HEK293 (cell line): ENCODE data around the gene PGAP1.
A peak's percentile ranks its signal among the peaks of the same experiment; 100 is the strongest.

Source experiments
- BCL11A ChIP-seq: fragments of 450-650 bp; formaldehyde crosslinking; IDR thresholded peaks from 2 replicates; pipeline ENCODE4 v1.5.1; 2016; ENCODE audit warnings: low read depth, missing biosample characterization, missing genetic modification characterization
- BCL11B ChIP-seq: fragments of 450-650 bp; formaldehyde crosslinking; IDR thresholded peaks from 2 replicates; pipeline ENCODE4 v1.5.1; 2016; ENCODE audit warnings: low read depth, missing biosample characterization, missing genetic modification characterization
- EGR2 ChIP-seq: fragments of 450-650 bp; formaldehyde crosslinking; IDR thresholded peaks from 2 replicates; pipeline ENCODE4 v1.5.1; 2016; ENCODE audit warnings: low read depth, missing biosample characterization, missing genetic modification characterization
- GLIS1 ChIP-seq: fragments of 450-650 bp; formaldehyde crosslinking; IDR thresholded peaks from 2 replicates; pipeline ENCODE4 v1.5.1; 2016; ENCODE audit warnings: missing biosample characterization, missing genetic modification characterization
- GLIS2 ChIP-seq: fragments of 450-650 bp; formaldehyde crosslinking; IDR thresholded peaks from 2 replicates; pipeline ENCODE4 v1.5.1; 2016; ENCODE audit warnings: missing biosample characterization, missing genetic modification characterization
- KLF1 ChIP-seq: fragments of 450-650 bp; formaldehyde crosslinking; IDR thresholded peaks from 2 replicates; pipeline ENCODE4 v1.5.1; 2016; ENCODE audit warnings: missing biosample characterization, missing genetic modification characterization
- KLF17 ChIP-seq: fragments of 450-650 bp; formaldehyde crosslinking; IDR thresholded peaks from 2 replicates; pipeline ENCODE4 v1.5.1; 2016; ENCODE audit warnings: missing biosample characterization, missing genetic modification characterization
- KLF7 ChIP-seq: fragments of 450-650 bp; formaldehyde crosslinking; IDR thresholded peaks from 2 replicates; pipeline ENCODE4 v1.5.1; 2016; ENCODE audit warnings: missing biosample characterization, missing genetic modification characterization, borderline replicate concordance
- KLF8 ChIP-seq: fragments of 450-650 bp; formaldehyde crosslinking; IDR thresholded peaks from 2 replicates; pipeline ENCODE4 v1.5.1; 2016; ENCODE audit warnings: missing biosample characterization, missing genetic modification characterization
- SALL2 ChIP-seq: fragments of 450-650 bp; formaldehyde crosslinking; IDR thresholded peaks from 2 replicates; pipeline ENCODE4 v1.5.0; 2017; ENCODE audit warnings: missing biosample characterization, mild to moderate bottlenecking, missing genetic modification characterization, borderline replicate concordance
- SP3 ChIP-seq: fragments of 450-650 bp; formaldehyde crosslinking; IDR thresholded peaks from 2 replicates; pipeline ENCODE4 v1.5.1; 2016; ENCODE audit warnings: missing biosample characterization, missing genetic modification characterization
- ZBTB20 ChIP-seq: fragments of 450-650 bp; formaldehyde crosslinking; IDR thresholded peaks from 2 replicates; pipeline ENCODE4 v1.5.1; 2016; ENCODE audit warnings: missing biosample characterization, missing genetic modification characterization
- ZNF114 ChIP-seq: fragments of 450-650 bp; formaldehyde crosslinking; IDR thresholded peaks from 2 replicates; pipeline ENCODE4 v1.5.0; 2017; ENCODE audit warnings: missing biosample characterization, missing genetic modification characterization
- ZNF121 ChIP-seq: fragments of 450-650 bp; formaldehyde crosslinking; IDR thresholded peaks from 2 replicates; pipeline ENCODE4 v1.5.1; 2016; ENCODE audit warnings: missing biosample characterization, missing genetic modification characterization
- ZNF214 ChIP-seq: fragments of 450-650 bp; formaldehyde crosslinking; IDR thresholded peaks from 2 replicates; pipeline ENCODE4 v1.5.1; 2017; ENCODE audit warnings: missing biosample characterization, mild to moderate bottlenecking, missing genetic modification characterization, borderline replicate concordance
- ZNF239 ChIP-seq: fragments of 450-650 bp; formaldehyde crosslinking; IDR thresholded peaks from 2 replicates; pipeline ENCODE4 v1.5.1; 2016; ENCODE audit warnings: missing biosample characterization, missing genetic modification characterization
- ZNF311 ChIP-seq: fragments of 450-650 bp; formaldehyde crosslinking; IDR thresholded peaks from 2 replicates; pipeline ENCODE4 v1.5.1; 2017; ENCODE audit warnings: missing biosample characterization, missing genetic modification characterization, borderline replicate concordance
- ZNF335 ChIP-seq: fragments of 450-650 bp; formaldehyde crosslinking; conservative IDR thresholded peaks from 2 replicates; pipeline ENCODE4 v1.5.1; 2016; ENCODE audit warnings: missing biosample characterization, missing genetic modification characterization
- ZNF341 ChIP-seq: fragments of 450-650 bp; formaldehyde crosslinking; IDR thresholded peaks from 2 replicates; pipeline ENCODE4; 2016; ENCODE audit warnings: low read depth, missing biosample characterization, missing genetic modification characterization
- ZNF366 ChIP-seq: fragments of 450-650 bp; formaldehyde crosslinking; conservative IDR thresholded peaks from 2 replicates; pipeline ENCODE4 v1.5.1; 2016; ENCODE audit warnings: missing biosample characterization, missing genetic modification characterization
- ZNF404 ChIP-seq: fragments of 450-650 bp; formaldehyde crosslinking; IDR thresholded peaks from 2 replicates; pipeline ENCODE4 v1.5.1; 2017; ENCODE audit warnings: missing biosample characterization, missing genetic modification characterization
- ZNF529 ChIP-seq: fragments of 450-650 bp; formaldehyde crosslinking; IDR thresholded peaks from 2 replicates; pipeline ENCODE4 v1.5.1; 2017; ENCODE audit warnings: missing genetic modification characterization, missing biosample characterization; ENCODE audit not compliant: insufficient replicate concordance
- ZNF530 ChIP-seq: fragments of 450-650 bp; formaldehyde crosslinking; IDR thresholded peaks from 2 replicates; pipeline ENCODE4 v1.5.1; 2016; ENCODE audit warnings: low read depth, missing biosample characterization, missing genetic modification characterization
- ZNF548 ChIP-seq: fragments of 450-650 bp; formaldehyde crosslinking; IDR thresholded peaks from 2 replicates; pipeline ENCODE4 v1.5.1; 2016; ENCODE audit warnings: missing biosample characterization, missing genetic modification characterization
- ZNF629 ChIP-seq: fragments of 450-650 bp; formaldehyde crosslinking; IDR thresholded peaks from 2 replicates; pipeline ENCODE4 v1.5.1; 2017; ENCODE audit warnings: missing biosample characterization, missing genetic modification characterization
- ZNF654 ChIP-seq: fragments of 450-650 bp; formaldehyde crosslinking; IDR thresholded peaks from 2 replicates; pipeline ENCODE4 v1.5.1; 2016; ENCODE audit warnings: low read depth, missing biosample characterization, missing genetic modification characterization
- ZNF658 ChIP-seq: fragments of 450-650 bp; formaldehyde crosslinking; IDR thresholded peaks from 2 replicates; pipeline ENCODE4; 2016; ENCODE audit warnings: missing biosample characterization, missing genetic modification characterization
- ZSCAN23 ChIP-seq: fragments of 450-650 bp; formaldehyde crosslinking; IDR thresholded peaks from 2 replicates; pipeline ENCODE4 v1.5.1; 2016; ENCODE audit warnings: missing biosample characterization, missing genetic modification characterization
- ZXDB ChIP-seq: fragments of 450-650 bp; formaldehyde crosslinking; IDR thresholded peaks from 2 replicates; pipeline ENCODE4 v1.5.1; 2016; ENCODE audit warnings: missing biosample characterization, missing genetic modification characterization
- TF ChIP-seq, protein P1 (sequence below): fragments of 450-650 bp; formaldehyde crosslinking; IDR thresholded peaks from 2 replicates; pipeline ENCODE4 v1.5.1; 2016; ENCODE audit warnings: missing biosample characterization, missing genetic modification characterization
- TF ChIP-seq, protein P2 (sequence below): fragments of 450-650 bp; formaldehyde crosslinking; IDR thresholded peaks from 2 replicates; pipeline ENCODE4 v1.5.1; 2016; ENCODE audit warnings: missing biosample characterization, missing genetic modification characterization
- TF ChIP-seq, protein P3 (sequence below): fragments of 450-650 bp; formaldehyde crosslinking; IDR thresholded peaks from 2 replicates; pipeline ENCODE4 v1.5.1; 2017; ENCODE audit warnings: missing biosample characterization, missing genetic modification characterization

Gene PGAP1

DNA sequence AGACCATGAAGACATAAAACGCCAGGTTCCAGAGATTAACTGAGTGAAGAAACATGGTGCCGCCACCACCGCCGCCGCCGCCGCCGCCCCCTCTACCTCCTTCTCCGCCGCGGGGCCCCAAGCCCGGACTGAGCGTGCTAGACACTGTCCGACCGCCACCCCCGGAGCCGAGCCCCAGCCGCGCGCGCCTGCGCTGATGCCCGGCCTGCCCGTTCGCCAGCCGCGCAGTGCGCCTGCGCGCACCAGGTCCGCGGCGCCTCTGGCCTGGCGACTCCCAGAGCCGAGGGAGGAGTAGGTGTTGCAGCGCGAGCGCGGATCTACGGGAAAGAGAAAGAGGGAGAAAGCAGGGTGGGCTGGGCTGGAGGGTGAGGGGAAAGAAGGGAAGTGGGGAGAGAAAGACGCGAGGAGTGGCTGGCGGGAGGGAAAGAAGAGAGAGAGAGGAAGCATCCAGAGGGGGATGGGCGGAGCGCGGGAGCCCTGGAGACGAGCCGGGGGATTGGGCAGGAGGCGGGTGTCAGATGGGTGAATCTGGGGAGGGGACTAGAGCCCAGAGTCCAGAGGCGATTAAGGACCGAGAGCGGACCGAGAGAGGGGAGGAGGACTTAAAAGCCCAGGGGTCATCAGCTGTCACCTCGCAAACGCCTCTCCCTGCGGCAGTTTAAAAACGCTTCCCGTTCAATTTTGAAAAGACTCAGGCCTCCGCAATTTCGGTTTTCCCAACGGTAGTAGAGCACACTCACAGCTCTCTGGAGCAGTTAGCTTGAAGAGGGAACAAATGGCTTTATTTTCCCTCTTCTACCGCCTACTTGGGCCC lies at the start of gene PGAP1 (continued):
- no peak for TF ChIP-seq ZNF404 (tag by site-specific recombination)
- no peak for TF ChIP-seq ZNF654 (tag by site-specific recombination)
- peak; percentile 56 for TF ChIP-seq GLIS1 (tag by site-specific recombination)
- no peak for TF ChIP-seq ZNF530 (tag by site-specific recombination)
- TF ChIP-seq ZNF548 (tag by site-specific recombination) = no peak
- peak; percentile 40 for TF ChIP-seq ZNF335
- TF ChIP-seq ZNF529 (tag by site-specific recombination) = no peak
- TF ChIP-seq ZNF214 = no peak
- TF ChIP-seq KLF7 = peak; percentile 82; the same call in 1 of the 2 replicates
- TF ChIP-seq ZXDB (tag by site-specific recombination) = peak; percentile 89
- peak; percentile 99 for TF ChIP-seq ZNF366 (tag by site-specific recombination)
- TF ChIP-seq ZSCAN23 (tag by site-specific recombination) = peak; percentile 24; the same call in 1 of the 2 replicates
- TF ChIP-seq KLF17 (tag by site-specific recombination) = peak; percentile 49
- TF ChIP-seq SP3 = peak; percentile 86
- TF ChIP-seq, protein P1, sequence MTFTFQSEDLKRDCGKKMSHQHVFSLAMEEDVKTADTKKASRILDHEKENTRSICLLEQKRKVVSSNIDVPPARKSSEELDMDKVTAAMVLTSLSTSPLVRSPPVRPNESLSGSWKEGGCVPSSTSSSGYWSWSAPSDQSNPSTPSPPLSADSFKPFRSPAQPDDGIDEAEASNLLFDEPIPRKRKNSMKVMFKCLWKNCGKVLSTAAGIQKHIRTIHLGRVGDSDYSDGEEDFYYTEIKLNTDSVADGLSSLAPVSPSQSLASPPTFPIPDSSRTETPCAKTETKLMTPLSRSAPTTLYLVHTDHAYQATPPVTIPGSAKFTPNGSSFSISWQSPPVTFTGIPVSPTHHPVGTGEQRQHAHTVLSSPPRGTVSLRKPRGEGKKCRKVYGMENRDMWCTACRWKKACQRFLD (tag by site-specific recombination) = no peak
- no peak for TF ChIP-seq ZNF311 (tag by site-specific recombination)
- no peak for TF ChIP-seq ZNF239
- peak; percentile 90 for TF ChIP-seq BCL11B (tag by site-specific recombination)
- TF ChIP-seq, protein P2, sequence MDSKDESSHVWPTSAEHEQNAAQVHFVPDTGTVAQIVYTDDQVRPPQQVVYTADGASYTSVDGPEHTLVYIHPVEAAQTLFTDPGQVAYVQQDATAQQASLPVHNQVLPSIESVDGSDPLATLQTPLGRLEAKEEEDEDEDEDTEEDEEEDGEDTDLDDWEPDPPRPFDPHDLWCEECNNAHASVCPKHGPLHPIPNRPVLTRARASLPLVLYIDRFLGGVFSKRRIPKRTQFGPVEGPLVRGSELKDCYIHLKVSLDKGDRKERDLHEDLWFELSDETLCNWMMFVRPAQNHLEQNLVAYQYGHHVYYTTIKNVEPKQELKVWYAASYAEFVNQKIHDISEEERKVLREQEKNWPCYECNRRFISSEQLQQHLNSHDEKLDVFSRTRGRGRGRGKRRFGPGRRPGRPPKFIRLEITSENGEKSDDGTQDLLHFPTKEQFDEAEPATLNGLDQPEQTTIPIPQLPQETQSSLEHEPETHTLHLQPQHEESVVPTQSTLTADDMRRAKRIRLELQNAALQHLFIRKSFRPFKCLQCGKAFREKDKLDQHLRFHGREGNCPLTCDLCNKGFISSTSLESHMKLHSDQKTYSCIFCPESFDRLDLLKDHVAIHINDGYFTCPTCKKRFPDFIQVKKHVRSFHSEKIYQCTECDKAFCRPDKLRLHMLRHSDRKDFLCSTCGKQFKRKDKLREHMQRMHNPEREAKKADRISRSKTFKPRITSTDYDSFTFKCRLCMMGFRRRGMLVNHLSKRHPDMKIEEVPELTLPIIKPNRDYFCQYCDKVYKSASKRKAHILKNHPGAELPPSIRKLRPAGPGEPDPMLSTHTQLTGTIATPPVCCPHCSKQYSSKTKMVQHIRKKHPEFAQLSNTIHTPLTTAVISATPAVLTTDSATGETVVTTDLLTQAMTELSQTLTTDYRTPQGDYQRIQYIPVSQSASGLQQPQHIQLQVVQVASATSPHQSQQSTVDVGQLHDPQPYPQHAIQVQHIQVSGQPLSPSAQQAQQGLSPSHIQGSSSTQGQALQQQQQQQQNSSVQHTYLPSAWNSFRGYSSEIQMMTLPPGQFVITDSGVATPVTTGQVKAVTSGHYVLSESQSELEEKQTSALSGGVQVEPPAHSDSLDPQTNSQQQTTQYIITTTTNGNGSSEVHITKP (tag by site-specific recombination) = peak; percentile 94
- peak; percentile 95 for TF ChIP-seq ZNF341 (tag by site-specific recombination)
- TF ChIP-seq ZNF629 (tag by site-specific recombination) = peak; percentile 34
- TF ChIP-seq KLF8 = peak; percentile 96
- TF ChIP-seq KLF1 = peak; percentile 74; the same call in 1 of the 2 replicates
- peak; percentile 67; the same call in 1 of the 2 replicates for TF ChIP-seq ZBTB20 (tag by site-specific recombination)
- TF ChIP-seq ZNF121 (tag by site-specific recombination) = no peak
- no peak for TF ChIP-seq SALL2 (tag by site-specific recombination)
- no peak for TF ChIP-seq ZNF114
- TF ChIP-seq GLIS2 = peak; percentile 92
- no peak for TF ChIP-seq ZNF658
- TF ChIP-seq BCL11A (tag by site-specific recombination) = peak; percentile 68
- TF ChIP-seq EGR2 = peak; percentile 83
- TF ChIP-seq, protein P3, sequence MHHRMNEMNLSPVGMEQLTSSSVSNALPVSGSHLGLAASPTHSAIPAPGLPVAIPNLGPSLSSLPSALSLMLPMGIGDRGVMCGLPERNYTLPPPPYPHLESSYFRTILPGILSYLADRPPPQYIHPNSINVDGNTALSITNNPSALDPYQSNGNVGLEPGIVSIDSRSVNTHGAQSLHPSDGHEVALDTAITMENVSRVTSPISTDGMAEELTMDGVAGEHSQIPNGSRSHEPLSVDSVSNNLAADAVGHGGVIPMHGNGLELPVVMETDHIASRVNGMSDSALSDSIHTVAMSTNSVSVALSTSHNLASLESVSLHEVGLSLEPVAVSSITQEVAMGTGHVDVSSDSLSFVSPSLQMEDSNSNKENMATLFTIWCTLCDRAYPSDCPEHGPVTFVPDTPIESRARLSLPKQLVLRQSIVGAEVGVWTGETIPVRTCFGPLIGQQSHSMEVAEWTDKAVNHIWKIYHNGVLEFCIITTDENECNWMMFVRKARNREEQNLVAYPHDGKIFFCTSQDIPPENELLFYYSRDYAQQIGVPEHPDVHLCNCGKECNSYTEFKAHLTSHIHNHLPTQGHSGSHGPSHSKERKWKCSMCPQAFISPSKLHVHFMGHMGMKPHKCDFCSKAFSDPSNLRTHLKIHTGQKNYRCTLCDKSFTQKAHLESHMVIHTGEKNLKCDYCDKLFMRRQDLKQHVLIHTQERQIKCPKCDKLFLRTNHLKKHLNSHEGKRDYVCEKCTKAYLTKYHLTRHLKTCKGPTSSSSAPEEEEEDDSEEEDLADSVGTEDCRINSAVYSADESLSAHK = peak; percentile 66
